Amniotic stem cell (primary cell): ENCODE data around the gene KDM4C.

ENCODE experiments used
- DNase-seq: peaks from one replicate; lab custom pipeline; 2025; lab: John Stamatoyannopoulos, UW

KDM4C gene

GRCh38 chr9:6904371-6904770 is 146.6 kb downstream of the KDM4C start:
- no peak for DNase-seq

GRCh38 chr9:6905850-6906375 is 148.1 kb downstream of the KDM4C start:
- DNase-seq = no peak

DNA sequence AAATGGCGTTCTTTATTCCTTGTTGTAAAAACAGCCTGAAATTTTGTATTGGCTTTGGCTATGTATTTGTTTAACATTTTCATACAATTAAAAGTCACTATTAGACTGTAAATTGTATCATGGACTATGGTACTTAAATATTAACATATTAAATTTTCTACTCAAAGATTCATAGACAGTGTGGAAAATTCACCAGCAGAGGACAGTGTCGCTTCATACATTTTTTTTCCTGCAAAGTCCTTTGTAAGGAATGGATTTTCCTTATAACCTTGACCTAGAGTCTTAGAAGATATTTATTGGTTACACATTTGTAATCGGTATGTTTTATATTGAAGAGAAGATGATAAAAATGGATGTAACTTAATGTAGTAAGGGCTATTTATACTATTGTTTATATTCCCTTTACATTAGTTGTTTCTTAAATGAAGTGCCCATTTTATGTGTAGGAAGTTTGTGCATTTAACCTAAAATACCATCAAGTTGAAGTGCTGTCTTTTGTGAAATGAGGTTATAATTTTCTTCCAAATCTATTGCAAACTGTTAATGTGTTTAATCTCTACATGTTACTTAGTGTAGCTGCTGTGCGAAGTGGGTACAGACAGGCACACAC is 150.1 kb downstream of the KDM4C start:
- DNase-seq = no peak

GRCh38 chr9:6909181-6909580 is 151.4 kb downstream of the KDM4C start:
- no peak for DNase-seq

- no peak for DNase-seq
These were observed 152.3 kb downstream of the KDM4C start for GRCh38 chr9:6910032-6910431.

GRCh38 chr9:6910497-6910896 is 152.7 kb downstream of the KDM4C start:
- DNase-seq = no peak

DNA sequence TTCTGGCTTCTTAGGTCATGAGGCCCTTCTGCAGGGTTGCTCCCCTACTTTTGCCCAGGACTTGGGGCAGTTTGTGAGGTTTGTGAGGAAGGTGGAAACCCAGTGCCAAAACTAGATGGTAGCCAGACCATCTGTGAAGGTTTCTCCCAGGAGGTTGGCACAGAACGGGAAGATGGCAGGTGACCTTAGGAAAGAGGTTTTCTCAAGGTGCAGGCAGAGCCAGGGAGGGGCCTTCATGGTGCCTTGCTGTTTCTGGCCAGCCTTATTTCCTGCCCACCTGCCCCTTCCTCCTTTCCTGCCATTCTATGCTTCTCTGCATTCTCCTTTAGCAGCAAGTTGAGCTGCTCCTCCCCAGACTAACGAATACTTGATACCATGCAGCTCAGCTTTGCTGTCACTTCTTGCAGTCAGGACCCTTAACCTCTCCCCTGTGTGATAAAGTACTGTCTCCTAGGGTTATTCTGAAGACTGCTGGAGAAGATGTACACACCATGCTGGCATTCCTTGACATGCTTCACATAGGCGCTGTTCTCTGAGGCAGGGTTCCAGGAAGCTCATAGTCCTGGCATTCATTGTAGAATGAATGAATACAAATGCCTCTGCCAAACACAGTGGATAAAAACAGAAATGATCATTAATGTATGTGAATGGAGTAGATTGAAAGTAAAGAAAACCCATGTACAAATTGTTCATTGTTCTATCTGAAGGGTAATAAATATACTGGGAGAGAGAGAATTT is 154.3 kb downstream of the KDM4C start:
- no peak for DNase-seq

GRCh38 chr9:6915635-6916034 is 157.9 kb downstream of the KDM4C start:
- no peak for DNase-seq

DNA sequence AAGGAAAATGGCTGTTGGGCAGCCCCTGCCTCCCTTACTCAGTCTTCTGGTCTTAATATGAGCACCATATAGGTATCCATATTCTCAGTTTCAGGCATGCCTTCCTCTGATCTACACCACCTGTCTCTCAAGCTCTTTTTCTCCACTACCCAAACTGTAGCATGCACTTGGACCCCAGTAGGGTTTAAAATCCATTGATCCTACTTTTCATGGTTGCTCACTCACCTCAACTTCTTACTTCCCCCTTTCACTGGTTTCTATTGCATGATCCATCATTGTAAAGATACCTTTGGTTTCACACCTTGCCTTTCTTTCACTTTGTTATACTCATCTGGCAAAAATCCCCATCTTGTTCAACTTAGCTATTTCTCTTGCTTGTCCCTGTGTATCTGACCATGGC is 159.4 kb downstream of the KDM4C start:
- no peak for DNase-seq

GRCh38 chr9:6920041-6920440 is 162.3 kb downstream of the KDM4C start:
- DNase-seq = no peak

- DNase-seq = no peak
These were observed 163.5 kb downstream of the KDM4C start for GRCh38 chr9:6921315-6921714.

- DNase-seq = no peak
These were observed 164.4 kb downstream of the KDM4C start for GRCh38 chr9:6922124-6922676.

DNA sequence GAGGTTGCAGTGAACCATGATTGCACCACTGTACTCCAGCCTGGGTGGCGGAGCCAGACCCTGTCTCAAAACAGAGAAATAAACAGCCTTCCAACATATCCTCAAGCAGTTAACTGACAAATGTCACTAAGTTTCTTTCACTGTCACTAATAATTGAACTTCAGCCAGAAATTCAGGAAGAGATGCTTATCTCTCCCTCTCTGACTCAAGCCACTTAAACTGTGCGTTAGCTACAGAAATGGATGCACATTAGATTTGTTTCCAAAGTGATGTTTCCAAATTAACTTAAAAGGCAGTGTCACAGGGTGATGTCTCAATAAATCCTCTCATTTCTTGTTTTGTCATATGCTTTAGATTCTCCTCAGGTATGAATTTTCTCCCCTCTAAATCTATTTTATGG is 164.9 kb downstream of the KDM4C start:
- DNase-seq = no peak

GRCh38 chr9:6923086-6923485 is 165.3 kb downstream of the KDM4C start:
- no peak for DNase-seq

- no peak for DNase-seq
These were observed 166.4 kb downstream of the KDM4C start for GRCh38 chr9:6924149-6924548.

GRCh38 chr9:6924988-6925563 is 167.3 kb downstream of the KDM4C start:
- DNase-seq = no peak

DNA sequence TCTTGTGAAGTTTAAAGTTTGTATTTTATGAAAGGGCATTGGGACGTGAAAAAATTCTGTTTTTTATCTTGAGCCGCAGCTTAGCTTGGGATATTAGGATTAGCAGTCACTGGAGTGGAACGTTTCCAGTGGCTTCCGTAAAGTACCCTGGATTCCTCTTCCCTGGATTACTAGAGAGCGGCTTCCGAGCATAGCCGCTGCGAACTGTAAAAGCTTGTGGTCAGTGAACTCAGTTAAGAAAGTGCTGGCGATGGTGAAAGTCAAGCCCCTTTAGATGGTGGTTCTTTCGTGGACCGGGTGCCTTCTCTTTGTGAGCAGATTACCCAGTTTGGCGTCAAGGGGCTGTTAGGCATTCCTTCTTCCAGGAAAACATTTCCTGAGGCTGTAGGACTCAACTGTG is 168.1 kb downstream of the KDM4C start:
- no peak for DNase-seq

- no peak for DNase-seq
These were observed 168.7 kb downstream of the KDM4C start for GRCh38 chr9:6926436-6926835.

DNA sequence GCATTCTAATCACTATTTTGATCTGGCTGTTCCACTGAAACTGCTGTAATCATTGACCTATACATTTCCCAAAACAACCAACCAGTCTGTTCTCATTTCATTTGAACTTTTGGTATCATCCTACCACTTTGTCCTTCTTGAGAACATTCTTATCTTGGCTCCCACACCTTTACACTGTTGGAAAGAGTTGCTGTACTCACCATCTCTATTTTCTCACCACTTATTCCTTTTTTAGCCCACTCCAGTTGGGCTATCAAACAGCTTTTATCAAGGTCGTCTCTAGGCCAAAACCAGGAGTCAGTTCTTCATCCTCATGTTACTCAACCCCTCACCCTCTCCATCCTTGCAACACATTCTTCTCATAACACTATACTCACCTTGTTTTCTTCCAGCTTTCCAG is 170.1 kb downstream of the KDM4C start:
- DNase-seq = no peak

DNA sequence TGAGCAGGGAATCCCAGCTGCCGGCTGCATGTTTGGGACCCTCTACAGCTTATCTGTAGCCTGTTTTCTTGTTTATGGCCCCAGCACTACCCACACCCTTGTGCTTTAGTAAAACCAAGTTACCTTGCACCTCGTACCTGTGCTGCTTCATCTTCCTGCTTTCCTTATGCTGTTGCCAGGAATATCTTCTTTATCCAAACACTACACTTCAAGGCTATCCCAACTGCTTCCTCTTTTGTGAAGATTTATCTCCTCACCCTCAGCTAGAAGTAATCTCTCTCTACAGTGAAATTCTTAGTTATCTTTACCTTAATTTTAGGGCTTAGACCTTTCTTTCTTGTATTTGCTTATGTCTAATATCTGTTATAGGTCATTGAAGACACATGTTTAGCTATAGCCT is 171.1 kb downstream of the KDM4C start:
- DNase-seq = no peak

- no peak for DNase-seq
These were observed 171.9 kb downstream of the KDM4C start for GRCh38 chr9:6929441-6930215.

DNA sequence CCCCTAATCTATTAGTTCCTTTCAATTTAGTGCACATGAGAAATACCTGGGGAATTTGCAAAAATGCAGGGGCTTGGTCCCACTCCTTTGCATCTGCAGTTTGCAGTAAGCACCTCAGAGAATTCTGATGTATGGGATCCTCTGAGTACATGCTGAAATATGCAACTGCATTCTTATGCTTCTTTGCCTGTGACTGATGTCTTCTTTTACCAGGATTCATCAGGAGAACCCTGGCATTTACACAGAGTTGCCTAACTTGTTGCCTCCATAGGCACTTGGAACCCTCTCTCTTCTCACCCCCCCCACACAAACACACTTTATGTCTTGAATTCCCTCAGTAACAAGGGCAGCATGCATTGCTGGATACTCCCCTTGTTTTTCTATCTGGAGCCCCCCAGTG is 173.1 kb downstream of the KDM4C start:
- DNase-seq = no peak
